ENCODE measurements around the gene TMCO4. TPM values are rescaled to one million over a fixed set of nuclear protein-coding genes. Genes with fewer than 3 reads are reported as not detected.
"Not testable (repeated sequence)": the region's sequence is repeated elsewhere in the genome, so short reads cannot be mapped to it uniquely, and the experiment has no call there.

Gene TMCO4
- total and polyA plus RNA-seq, 2 of the 4 experiments (the other 2 are of a cell fraction) = 7.3 to 8.6 TPM

DNA sequence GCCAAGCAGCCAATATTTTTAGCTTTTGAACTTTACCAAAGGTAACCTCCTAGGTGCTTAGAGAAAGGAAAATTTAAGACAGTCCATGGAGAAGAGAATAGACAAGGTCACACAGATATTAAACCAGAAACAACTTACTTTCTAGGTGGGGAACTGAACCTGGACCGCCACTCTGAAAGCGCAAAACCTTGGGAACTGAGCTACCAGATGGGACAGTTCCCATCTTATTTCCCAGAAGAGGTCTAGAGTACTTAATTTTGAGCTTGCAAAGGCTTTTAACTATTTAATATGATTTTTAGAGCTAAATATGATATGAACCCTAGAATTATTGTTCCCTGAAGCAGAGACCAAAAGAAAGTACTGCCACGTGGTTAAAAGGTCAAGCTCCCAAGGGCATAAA lies 49.6 kb upstream of the TMCO4 start:
- H3K4me1 ChIP-seq (ENCODE audit: control insufficient read depth, insufficient read depth, low read length); H3K4me2 ChIP-seq (ENCODE audit: low read depth, low read length); H3K9me1 ChIP-seq (ENCODE audit: insufficient read depth, low read length); H3K14ac ChIP-seq (replicated peaks; ENCODE audit: low read depth, low read length); DNase-seq; H4K8ac ChIP-seq (ENCODE audit: low read depth in 2 of 2, low read length in 2 of 2); H3K27ac ChIP-seq (ENCODE audit: insufficient read depth, low read length); H3K4me3 ChIP-seq (ENCODE audit: insufficient read depth, low read depth, low read length); H3K36me3 ChIP-seq (ENCODE audit: control insufficient read depth, insufficient read depth, low read length); H3K4ac ChIP-seq (ENCODE audit: low read depth, low read length); H2BK5ac ChIP-seq (ENCODE audit: low read depth, low read length, poor library complexity, severe bottlenecking); H3K56ac ChIP-seq (ENCODE audit: extremely low read depth, insufficient read depth, low read length); BruUV-seq (replicated peaks); ATAC-seq (ENCODE audit: low read depth); H3K18ac ChIP-seq (ENCODE audit: low read depth, low read length); H2AFZ ChIP-seq (replicated peaks; ENCODE audit: low read length, poor library complexity); in situ Hi-C loops (cut with MboI; ENCODE audit: low sequenced_read_pairs); H2AK5ac ChIP-seq (ENCODE audit: low read depth, low read length); H2BK15ac ChIP-seq (ENCODE audit: low read depth, low read length); H4K91ac ChIP-seq (ENCODE audit: insufficient read depth, low read depth, low read length); H3K23ac ChIP-seq (ENCODE audit: low read depth, low read length); H3K79me1 ChIP-seq (ENCODE audit: low read depth in 1 of 2, low read length in 2 of 2); dilution Hi-C loops (cut with HindIII; ENCODE audit: low sequenced_read_pairs, unreplicated experiment); H4K5ac ChIP-seq (ENCODE audit: low read depth, low read length); H2BK120ac ChIP-seq (ENCODE audit: low read depth, low read length); H2BK20ac ChIP-seq (ENCODE audit: low read depth, low read length); H4K20me1 ChIP-seq (ENCODE audit: insufficient read depth, low read length); H2AK9ac ChIP-seq (replicated peaks; ENCODE audit: low read depth, low read length, poor library complexity); POLR2A ChIA-PET (ENCODE audit: unreplicated experiment); H3K9me3 ChIP-seq (ENCODE audit: control insufficient read depth, insufficient read depth, low read length); H3K9ac ChIP-seq (ENCODE audit: low read depth, low read length); intact Hi-C loops (cut with micrococcal nuclease): not testable (repeated sequence)
- peaks cover 14% of the 10 kb centered on the region for H3K27me3 ChIP-seq (ENCODE audit: control insufficient read depth, insufficient read depth, low read length)
- CTCF ChIA-PET = interaction anchor here (0.6 to 1.5 kb wide), 2 partner anchors 9 to 12 kb away, joined by 3 read pairs; no protein-coding TSS in a partner anchor
- WGBS, 2 experiments (ENCODE audit: extremely low coverage in 2 of 2, insufficient read length in 1 of 2) = no CpG with 5 or more reads among the region's 3 CpGs
